Uterus (tissue), 2 donors: ENCODE measurements around the gene MAP4K5.

Experiments used
- POLR2A ChIP-seq, 2 donors: fragments of 450-650 bp; IDR thresholded peaks; one replicate each; pipeline ENCODE4 v1.6.1; 2016; ENCODE audit warnings: antibody characterized with exemption in 2 of 2, mild to moderate bottlenecking in 1 of 2, moderate library complexity in 1 of 2
- TF ChIP-seq, protein P1 (sequence below), 4 experiments: fragments of 200-600 bp in 2 of 4; fragments of 450-650 bp in 2 of 4; sonication (generic) in 2 of 4; IDR thresholded peaks; one replicate each; pipeline ENCODE4 v1.5.1; 2016 to 2019; ENCODE audit warnings: antibody characterized with exemption in 4 of 4, mild to moderate bottlenecking in 2 of 4, moderate library complexity in 1 of 4

- TF ChIP-seq, protein P1, sequence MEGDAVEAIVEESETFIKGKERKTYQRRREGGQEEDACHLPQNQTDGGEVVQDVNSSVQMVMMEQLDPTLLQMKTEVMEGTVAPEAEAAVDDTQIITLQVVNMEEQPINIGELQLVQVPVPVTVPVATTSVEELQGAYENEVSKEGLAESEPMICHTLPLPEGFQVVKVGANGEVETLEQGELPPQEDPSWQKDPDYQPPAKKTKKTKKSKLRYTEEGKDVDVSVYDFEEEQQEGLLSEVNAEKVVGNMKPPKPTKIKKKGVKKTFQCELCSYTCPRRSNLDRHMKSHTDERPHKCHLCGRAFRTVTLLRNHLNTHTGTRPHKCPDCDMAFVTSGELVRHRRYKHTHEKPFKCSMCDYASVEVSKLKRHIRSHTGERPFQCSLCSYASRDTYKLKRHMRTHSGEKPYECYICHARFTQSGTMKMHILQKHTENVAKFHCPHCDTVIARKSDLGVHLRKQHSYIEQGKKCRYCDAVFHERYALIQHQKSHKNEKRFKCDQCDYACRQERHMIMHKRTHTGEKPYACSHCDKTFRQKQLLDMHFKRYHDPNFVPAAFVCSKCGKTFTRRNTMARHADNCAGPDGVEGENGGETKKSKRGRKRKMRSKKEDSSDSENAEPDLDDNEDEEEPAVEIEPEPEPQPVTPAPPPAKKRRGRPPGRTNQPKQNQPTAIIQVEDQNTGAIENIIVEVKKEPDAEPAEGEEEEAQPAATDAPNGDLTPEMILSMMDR (IDR thresholded peaks at IDR 0.05): no peak
- TF ChIP-seq POLR2A (IDR thresholded peaks at IDR 0.05): no peak
These were observed 154.8 kb downstream of the MAP4K5 start for GRCh38 chr14:50377550-50378085.
